ENCODE data around the gene SURF1.

DNA sequence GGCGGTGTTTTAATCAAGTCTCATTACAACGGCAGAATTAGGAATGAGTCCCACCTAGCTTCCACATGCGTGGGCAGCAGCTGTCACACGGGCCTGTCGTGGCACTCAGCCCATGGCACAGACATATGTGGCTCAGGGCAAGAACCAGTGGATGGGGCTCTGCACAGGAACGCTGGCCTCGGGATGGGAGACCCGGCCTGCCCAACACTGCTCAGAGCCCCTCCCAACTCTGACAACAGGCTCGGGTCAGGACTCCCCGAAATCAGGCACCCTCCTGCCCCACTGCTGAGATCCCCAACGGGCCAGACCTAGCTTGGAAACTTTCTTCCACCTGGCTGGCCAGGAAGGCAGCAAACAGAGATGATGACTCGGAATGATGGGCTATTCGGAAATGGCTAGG lies 15.4 kb downstream of the SURF1 start:
- TF ChIP-seq POLR2A (IDR thresholded peaks at IDR 0.05; ENCODE audit: low read depth, low read length) (no peak), TAF1 (IDR thresholded peaks at IDR 0.05; ENCODE audit: borderline replicate concordance, low read depth, low read length) (no peak)
